IMR-90 (cell line): Measurements from ENCODE around the gene MDC1. TPM values are rescaled to one million over a fixed set of nuclear protein-coding genes. Genes with fewer than 3 reads are reported as not detected.

Source experiments
- ATAC-seq: fragments of 200-7000 bp; cut with Tn5 transposase; 2 replicates; pipeline ENCODE4 v1.9.1; 2020; ENCODE audit warnings: low read depth, mild to moderate bottlenecking, moderate library complexity
- BruUV-seq: library from RNA; stranded (reverse); fragments of 400-500 nt; replicated peaks from 2 replicates; lab custom pipeline; 2021; lab: Mats Ljungman, UMichigan
- CTCF ChIA-PET: fragments of 300-600 bp; formaldehyde crosslinking; extraction: SDS; loops from one replicate; lab custom pipeline; 2021; ENCODE audit warnings: antibody characterized with exemption; lab: Yijun Ruan, JAX
- POLR2A ChIA-PET: fragments of 300-600 bp; sonication (Branson Sonifier 250); formaldehyde crosslinking; loops from one replicate; lab custom pipeline; 2022; ENCODE audit warnings: antibody characterized with exemption; ENCODE audit not compliant: unreplicated experiment; lab: Charles Lee
- DNase-seq: peaks from one replicate; pipeline ENCODE4 v3.0.0; 2013
- H2AFZ ChIP-seq: replicated peaks from 2 replicates; pipeline ENCODE3; 2013; ENCODE audit warnings: low read length, mild to moderate bottlenecking; ENCODE audit not compliant: poor library complexity
- H2AK5ac ChIP-seq: 2 replicates; pipeline ENCODE4 v1.6.1; 2013; ENCODE audit warnings: low read depth, low read length, inconsistent platforms
- H2AK9ac ChIP-seq: replicated peaks from 2 replicates; pipeline ENCODE3; 2013; ENCODE audit warnings: mild to moderate bottlenecking, low read depth, low read length, moderate library complexity; ENCODE audit not compliant: poor library complexity
- H2BK120ac ChIP-seq: 2 replicates; pipeline ENCODE4 v1.6.1; 2013; ENCODE audit warnings: low read depth, low read length, inconsistent platforms
- H2BK15ac ChIP-seq: 3 replicates; pipeline ENCODE4 v1.6.1; 2013; ENCODE audit warnings: low read depth, low read length, inconsistent platforms
- H2BK20ac ChIP-seq: 2 replicates; pipeline ENCODE4 v1.6.1; 2013; ENCODE audit warnings: low read depth, mild to moderate bottlenecking, inconsistent platforms, low read length, moderate library complexity
- H2BK5ac ChIP-seq: 2 replicates; pipeline ENCODE4 v1.6.1; 2013; ENCODE audit warnings: mild to moderate bottlenecking, low read depth, low read length, inconsistent platforms; ENCODE audit not compliant: poor library complexity, severe bottlenecking
- H3K14ac ChIP-seq: replicated peaks from 2 replicates; pipeline ENCODE4 v1.6.1; 2013; ENCODE audit warnings: low read depth, low read length, inconsistent platforms
- H3K18ac ChIP-seq: 2 replicates; pipeline ENCODE4 v1.6.1; 2013; ENCODE audit warnings: low read depth, low read length, control low read depth
- H3K23ac ChIP-seq: 2 replicates; pipeline ENCODE4 v1.6.1; 2013; ENCODE audit warnings: low read depth, low read length, inconsistent platforms
- H3K27ac ChIP-seq: 2 replicates; pipeline ENCODE4 v1.5.1; 2013; ENCODE audit warnings: mild to moderate bottlenecking, control low read depth, low read length; ENCODE audit not compliant: insufficient read depth
- H3K27me3 ChIP-seq: 2 replicates; pipeline ENCODE4 v1.6.1; 2013; ENCODE audit warnings: low read length; ENCODE audit not compliant: control insufficient read depth, insufficient read depth
- H3K36me3 ChIP-seq: 2 replicates; pipeline ENCODE4 v1.6.1; 2013; ENCODE audit warnings: low read length, mixed read lengths; ENCODE audit not compliant: control insufficient read depth, insufficient read depth
- H3K4ac ChIP-seq: 2 replicates; pipeline ENCODE4 v1.6.1; 2013; ENCODE audit warnings: low read depth, low read length, inconsistent platforms
- H3K4me1 ChIP-seq: 2 replicates; pipeline ENCODE4 v1.6.1; 2013; ENCODE audit warnings: low read length, mixed read lengths; ENCODE audit not compliant: control insufficient read depth, insufficient read depth
- H3K4me2 ChIP-seq: 2 replicates; pipeline ENCODE4 v1.6.1; 2013; ENCODE audit warnings: low read depth, mild to moderate bottlenecking, control low read depth, low read length, moderate library complexity
- H3K4me3 ChIP-seq: 2 replicates; pipeline ENCODE4 v1.5.1; 2013; ENCODE audit warnings: low read depth, mild to moderate bottlenecking, control low read depth, low read length, moderate library complexity; ENCODE audit not compliant: insufficient read depth
- H3K56ac ChIP-seq: 2 replicates; pipeline ENCODE4 v1.6.1; 2013; ENCODE audit warnings: low read length, inconsistent platforms; ENCODE audit not compliant: insufficient read depth; ENCODE audit errors: extremely low read depth
- H3K79me1 ChIP-seq, 2 experiments: 2 replicates each; pipeline ENCODE4 v1.6.1; 2013; ENCODE audit warnings: low read length in 2 of 2, inconsistent platforms in 1 of 2, low read depth in 1 of 2
- H3K9ac ChIP-seq: 2 replicates; pipeline ENCODE4 v1.6.1; 2013; ENCODE audit warnings: low read depth, low read length, control low read depth
- H3K9me1 ChIP-seq: 2 replicates; pipeline ENCODE4 v1.6.1; 2013; ENCODE audit warnings: low read length, inconsistent platforms; ENCODE audit not compliant: insufficient read depth
- H3K9me3 ChIP-seq: 2 replicates; pipeline ENCODE4 v1.6.1; 2013; ENCODE audit warnings: low read length; ENCODE audit not compliant: control insufficient read depth, insufficient read depth
- H4K20me1 ChIP-seq: 2 replicates; pipeline ENCODE4 v1.6.1; 2013; ENCODE audit warnings: low read length, inconsistent platforms; ENCODE audit not compliant: insufficient read depth
- H4K5ac ChIP-seq: 2 replicates; pipeline ENCODE4 v1.6.1; 2013; ENCODE audit warnings: mild to moderate bottlenecking, low read depth, low read length, control low read depth
- H4K8ac ChIP-seq, 2 experiments: 2 replicates each; pipeline ENCODE4 v1.6.1; 2013; ENCODE audit warnings: low read depth in 2 of 2, low read length in 2 of 2, control low read depth in 1 of 2, inconsistent platforms in 1 of 2
- H4K91ac ChIP-seq: 2 replicates; pipeline ENCODE4 v1.6.1; 2013; ENCODE audit warnings: low read depth, low read length, inconsistent platforms; ENCODE audit not compliant: insufficient read depth
- MAZ ChIP-seq: IDR thresholded peaks from 2 replicates; pipeline ENCODE4 v1.6.1; 2012; ENCODE audit warnings: low read depth, mild to moderate bottlenecking, low read length, improper control_type of control experiment, moderate library complexity, borderline replicate concordance
- POLR2A ChIP-seq: IDR thresholded peaks from 2 replicates; pipeline ENCODE4 v1.6.1; 2012; ENCODE audit warnings: mild to moderate bottlenecking, low read depth, low read length
- SMC3 ChIP-seq: fragments of 150-350 bp; IDR thresholded peaks from 2 replicates; pipeline ENCODE4 v1.6.1; 2016; ENCODE audit warnings: low read depth, mild to moderate bottlenecking, antibody characterized with exemption, low read length, moderate library complexity
- WGBS, 2 experiments: methylation state at CpG; one replicate each; pipeline versions ENCODE4 v1.1.5 to v1.1.7; 2013; ENCODE audit warnings: missing lambda C conversion rate in 2 of 2; ENCODE audit not compliant: insufficient read length in 1 of 2; ENCODE audit errors: extremely low coverage in 2 of 2; 5-methylcytosine and 5-hydroxymethylcytosine counted together
- dilution Hi-C: fragments of 300-500 bp; cut with HindIII; formaldehyde crosslinking; loops from one replicate; pipeline ENCODE4 v1.14.3; 2018; ENCODE audit warnings: low sequenced_read_pairs; ENCODE audit not compliant: unreplicated experiment
- in situ Hi-C: fragments of 300-500 bp; cut with MboI; formaldehyde crosslinking; loops from 3 replicates; pipeline ENCODE4 v1.14.3; 2019; ENCODE audit warnings: low sequenced_read_pairs, inconsistent platforms, mixed read lengths
- intact Hi-C: fragments of 100-400 bp; cut with micrococcal nuclease; formaldehyde crosslinking; loops from 2 replicates; pipeline ENCODE4 v1.10.0; 2022
- polyA plus RNA-seq, 3 experiments: library from polyadenylated mRNA; depleted of rRNA; stranded (reverse); fragments of >200 nt; gene quantifications; 2 replicates each; pipeline ENCODE4 v1.2.3, GENCODE V29; 2012; ENCODE audit warnings: low replicate concordance in 1 of 3
- total RNA-seq: library from RNA; depleted of rRNA; stranded (reverse); fragments of >200 nt; gene quantifications from 2 replicates; pipeline ENCODE4 v1.2.3, GENCODE V29; 2012
- TF ChIP-seq, protein P1 (sequence below): conservative IDR thresholded peaks from 2 replicates; pipeline ENCODE4 v1.5.1; 2012; ENCODE audit warnings: mild to moderate bottlenecking, low read depth, low read length, improper control_type of control experiment

Gene MDC1
- total and polyA plus RNA-seq, 2 of the 4 experiments (the other 2 are of a cell fraction), result 4.5 to 12.1 TPM

DNA sequence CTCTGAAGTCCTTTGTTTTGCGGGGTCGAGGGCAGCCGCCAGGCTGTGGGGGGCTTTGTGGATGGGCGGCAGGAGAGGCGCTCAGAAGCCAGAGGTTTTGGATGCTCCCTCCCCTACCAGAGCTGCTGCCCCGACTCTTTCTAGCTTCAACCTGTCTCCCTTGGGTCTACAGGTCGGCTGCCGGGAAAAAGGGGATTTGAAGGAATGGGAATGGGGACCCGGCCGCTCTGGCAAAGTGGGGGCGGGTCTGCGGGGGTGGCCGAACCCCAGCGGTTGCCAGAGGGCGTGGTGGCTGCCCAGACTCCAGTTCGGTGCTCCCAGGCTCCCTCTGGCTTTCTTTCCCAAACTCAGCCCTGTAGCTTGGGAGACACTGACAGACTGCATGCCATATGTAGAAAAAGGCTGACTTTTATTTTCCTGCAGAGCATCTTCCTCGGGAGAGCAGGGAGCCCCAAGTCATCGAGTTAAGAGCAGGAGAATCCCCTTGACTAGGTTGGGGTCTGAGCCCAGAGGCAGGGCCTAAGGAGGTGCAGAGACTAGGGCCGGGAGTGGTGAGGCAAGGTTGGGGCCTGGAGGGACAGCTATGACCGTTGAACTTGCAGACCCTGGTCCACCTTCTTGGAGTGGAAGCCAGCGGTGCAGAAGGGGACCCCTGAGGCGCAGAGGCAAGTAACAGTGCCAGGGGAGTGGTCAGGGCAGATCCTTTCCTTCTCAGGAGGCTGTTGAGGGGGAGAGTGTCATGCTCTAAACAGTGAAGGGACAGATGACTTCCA, 29.2 kb downstream of the MDC1 start:
- no peaks in the 10 kb centered on the region for H3K27me3 ChIP-seq
- peaks cover 21% of the 10 kb centered on the region for H3K36me3 ChIP-seq
- H3K4me2 ChIP-seq, result peak overlapping the region; percentile 73
- DNase-seq (peak; percentile 47), ATAC-seq (no peak)
- peaks cover 18 to 41% of the 10 kb centered on the region in 2 experiments; a peak in 3 of 4 replicates for H3K79me1 ChIP-seq
- CTCF ChIA-PET, result interaction anchor here (0.7 to 2.2 kb wide), 2 partner anchors 9 to 35 kb away, joined by 3 to 6 read pairs; no protein-coding TSS in a partner anchor
- H4K8ac ChIP-seq, result peak overlapping the region; percentile 88 to 96
- peak overlapping the region; percentile 98 for H2AK5ac ChIP-seq
- TF ChIP-seq SMC3 (0 out of 2 replicates have a peak, but pooled peaks have one; percentile 7), POLR2A (peak; percentile 68; the same call in 1 of the 2 replicates), MAZ (no peak)
- TF ChIP-seq, protein P1, sequence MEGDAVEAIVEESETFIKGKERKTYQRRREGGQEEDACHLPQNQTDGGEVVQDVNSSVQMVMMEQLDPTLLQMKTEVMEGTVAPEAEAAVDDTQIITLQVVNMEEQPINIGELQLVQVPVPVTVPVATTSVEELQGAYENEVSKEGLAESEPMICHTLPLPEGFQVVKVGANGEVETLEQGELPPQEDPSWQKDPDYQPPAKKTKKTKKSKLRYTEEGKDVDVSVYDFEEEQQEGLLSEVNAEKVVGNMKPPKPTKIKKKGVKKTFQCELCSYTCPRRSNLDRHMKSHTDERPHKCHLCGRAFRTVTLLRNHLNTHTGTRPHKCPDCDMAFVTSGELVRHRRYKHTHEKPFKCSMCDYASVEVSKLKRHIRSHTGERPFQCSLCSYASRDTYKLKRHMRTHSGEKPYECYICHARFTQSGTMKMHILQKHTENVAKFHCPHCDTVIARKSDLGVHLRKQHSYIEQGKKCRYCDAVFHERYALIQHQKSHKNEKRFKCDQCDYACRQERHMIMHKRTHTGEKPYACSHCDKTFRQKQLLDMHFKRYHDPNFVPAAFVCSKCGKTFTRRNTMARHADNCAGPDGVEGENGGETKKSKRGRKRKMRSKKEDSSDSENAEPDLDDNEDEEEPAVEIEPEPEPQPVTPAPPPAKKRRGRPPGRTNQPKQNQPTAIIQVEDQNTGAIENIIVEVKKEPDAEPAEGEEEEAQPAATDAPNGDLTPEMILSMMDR, result peak; percentile 33
- H3K4me3 ChIP-seq, result peak overlapping the region; percentile 97
- H2BK20ac ChIP-seq, result peak overlapping the region; percentile 60; the same call in 1 of the 2 replicates
- H3K18ac ChIP-seq, result peak overlapping the region; percentile 65
- peak overlapping the region; percentile 92 for H3K9ac ChIP-seq
- 13% methylated on average over 6 of the region's 22 CpGs; no CpG with 5 or more reads in 1 of the 2 experiments for WGBS, 2 experiments
- POLR2A ChIA-PET, result interaction anchor here (0.5 to 0.6 kb wide), 2 partner anchors 34 to 59 kb away, joined by 3 read pairs; no protein-coding TSS in a partner anchor
- peak overlapping the region; percentile 96 for H3K27ac ChIP-seq
- peak overlapping the region; percentile 97 for H4K91ac ChIP-seq
- peak overlapping the region; percentile 97 for H3K14ac ChIP-seq
- H3K9me1 ChIP-seq, result peaks cover 13% of the 10 kb centered on the region
- intact Hi-C loops (no loop called here), dilution Hi-C loops (no loop called here), in situ Hi-C loops (no loop called here)
- peak overlapping the region; percentile 89 for H2AFZ ChIP-seq
- peak overlapping the region; percentile 92 for H2BK5ac ChIP-seq
- TSS peak; percentile 27 for BruUV-seq
- peak overlapping the region; percentile 95 for H3K56ac ChIP-seq
- H3K9me3 ChIP-seq, result no peaks in the 10 kb centered on the region
- peak overlapping the region; percentile 100 for H2AK9ac ChIP-seq
- peak overlapping the region; percentile 98 for H3K4ac ChIP-seq
- peak overlapping the region; percentile 82 for H2BK120ac ChIP-seq
- peaks cover 19% of the 10 kb centered on the region for H3K4me1 ChIP-seq
- peak overlapping the region; percentile 93 for H3K23ac ChIP-seq
- peak overlapping the region; percentile 40; the same call in 2 of the 3 replicates for H2BK15ac ChIP-seq
- H4K20me1 ChIP-seq, result peaks cover 31% of the 10 kb centered on the region
- H4K5ac ChIP-seq, result peak overlapping the region; percentile 69
